Subcutaneous abdominal adipose tissue (tissue), 5 donors: Measurements from ENCODE around the gene SREBF2.

Experiments
- H3K27ac ChIP-seq: one replicate; pipeline ENCODE4 v1.7.0; 2013; ENCODE audit warnings: low read depth, mild to moderate bottlenecking, inconsistent platforms, low read length, moderate library complexity
- H3K27me3 ChIP-seq, 5 donors: one replicate each; pipeline ENCODE4 v1.7.0; 2013; ENCODE audit warnings: low read length in 5 of 5, inconsistent platforms in 1 of 5; ENCODE audit not compliant: control insufficient read depth in 5 of 5, insufficient read depth in 4 of 5
- H3K36me3 ChIP-seq, 5 donors: one replicate each; pipeline ENCODE4 v1.7.0; 2013; ENCODE audit warnings: low read length in 5 of 5; ENCODE audit not compliant: control insufficient read depth in 5 of 5, insufficient read depth in 5 of 5
- H3K4me1 ChIP-seq, 5 donors: one replicate each; pipeline ENCODE4 v1.7.0; 2013; ENCODE audit warnings: low read length in 5 of 5, mild to moderate bottlenecking in 3 of 5, moderate library complexity in 1 of 5; ENCODE audit not compliant: control insufficient read depth in 5 of 5, insufficient read depth in 5 of 5
- H3K4me3 ChIP-seq, 5 donors: one replicate each; pipeline ENCODE4 v1.7.0; 2013; ENCODE audit warnings: low read length in 5 of 5, low read depth in 1 of 5
- H3K9ac ChIP-seq, 5 donors: one replicate each; pipeline ENCODE4 v1.7.0; 2013; ENCODE audit warnings: low read length in 5 of 5, mild to moderate bottlenecking in 4 of 5, moderate library complexity in 3 of 5
- H3K9me3 ChIP-seq, 5 donors: one replicate each; pipeline ENCODE4 v1.7.0; 2013; ENCODE audit warnings: low read length in 5 of 5; ENCODE audit not compliant: control insufficient read depth in 5 of 5
- donor health status: healthy.
- donor health status: healthy.
- donor health status: healthy.
- donor health status: healthy.
- donor health status: healthy.

The SREBF2 gene

DNA sequence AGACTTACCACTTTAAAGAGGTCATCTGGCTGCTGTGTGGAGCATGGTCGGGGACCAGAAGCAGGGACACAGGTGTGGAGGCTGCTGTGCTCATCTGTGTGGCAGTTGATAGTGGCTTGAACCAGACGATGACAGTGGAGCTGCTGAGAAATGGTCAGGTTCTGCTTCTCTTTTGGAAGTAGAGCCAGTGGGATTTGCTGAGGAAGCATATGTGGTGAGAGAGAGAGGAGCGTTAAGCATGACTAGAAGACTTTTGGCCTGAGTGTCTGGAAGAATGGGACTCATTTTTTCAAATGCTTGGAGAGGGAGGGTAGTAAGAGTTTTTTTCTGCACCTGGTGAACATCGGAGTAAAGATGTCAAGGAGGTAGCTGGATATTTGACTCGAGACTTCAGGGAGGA, 12.5 kb upstream of the SREBF2 start:
- Histone ChIP-seq H3K27me3 (no peaks in the 10 kb centered on the region), H3K27ac (no peak overlapping the region), H3K9me3 (no peaks in the 10 kb centered on the region), H3K4me3 (no peak overlapping the region), H3K4me1 (peaks cover 0 to 4% (median 3%) of the 10 kb centered on the region in 5 donors), H3K36me3 (peaks cover 0 to 9% (median 4%) of the 10 kb centered on the region in 5 donors), H3K9ac (no peak overlapping the region)

DNA sequence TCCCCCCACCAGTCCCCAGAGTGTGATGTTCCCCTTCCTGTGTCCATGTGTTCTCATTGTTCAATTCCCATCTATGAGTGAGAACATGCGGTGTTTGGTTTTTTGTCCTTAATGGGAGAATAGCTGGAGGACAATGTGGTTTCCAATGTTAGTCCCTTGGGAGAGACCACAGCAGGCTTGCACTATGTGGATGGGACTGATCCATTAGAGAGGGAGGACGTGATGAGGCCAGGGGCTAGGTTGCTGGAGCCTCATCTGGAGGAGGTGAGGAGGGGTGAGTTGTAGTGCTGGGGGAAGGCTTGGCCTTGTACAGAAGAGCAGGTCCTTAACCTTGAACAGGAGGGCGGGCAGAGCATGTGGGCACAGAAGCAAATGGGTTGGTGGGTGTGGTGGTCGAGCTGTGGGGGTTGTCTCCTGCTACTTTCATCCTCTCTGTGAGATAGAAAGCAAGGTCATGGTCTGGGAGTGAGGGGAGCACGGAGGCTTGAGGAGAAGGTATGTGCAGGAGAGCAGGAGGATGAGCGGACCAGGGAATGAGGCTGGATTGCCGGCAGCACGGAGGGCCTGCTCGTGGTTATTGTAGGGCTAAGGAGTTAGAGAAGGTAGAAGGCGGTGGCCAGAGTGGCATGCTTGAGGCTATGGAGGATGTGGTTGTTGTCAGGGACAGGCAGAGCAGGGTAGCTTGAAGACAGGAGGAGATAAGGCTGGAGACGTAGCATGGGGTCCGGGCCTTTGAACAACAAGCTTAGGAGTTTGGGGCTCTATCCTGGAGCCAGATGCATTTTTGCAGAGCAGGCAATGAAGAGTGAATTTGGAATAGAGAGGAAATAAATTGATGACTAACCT, 11.2 kb upstream of the SREBF2 start:
- H3K4me3 ChIP-seq = no peak overlapping the region
- H3K27me3 ChIP-seq = no peaks in the 10 kb centered on the region
- H3K27ac ChIP-seq = no peak overlapping the region
- H3K9me3 ChIP-seq = no peaks in the 10 kb centered on the region
- H3K9ac ChIP-seq = no peak overlapping the region
- H3K36me3 ChIP-seq = peaks cover 0 to 7% (median 0%) of the 10 kb centered on the region in 5 donors
- peaks cover 1 to 16% (median 15%) of the 10 kb centered on the region in 5 donors for H3K4me1 ChIP-seq

DNA sequence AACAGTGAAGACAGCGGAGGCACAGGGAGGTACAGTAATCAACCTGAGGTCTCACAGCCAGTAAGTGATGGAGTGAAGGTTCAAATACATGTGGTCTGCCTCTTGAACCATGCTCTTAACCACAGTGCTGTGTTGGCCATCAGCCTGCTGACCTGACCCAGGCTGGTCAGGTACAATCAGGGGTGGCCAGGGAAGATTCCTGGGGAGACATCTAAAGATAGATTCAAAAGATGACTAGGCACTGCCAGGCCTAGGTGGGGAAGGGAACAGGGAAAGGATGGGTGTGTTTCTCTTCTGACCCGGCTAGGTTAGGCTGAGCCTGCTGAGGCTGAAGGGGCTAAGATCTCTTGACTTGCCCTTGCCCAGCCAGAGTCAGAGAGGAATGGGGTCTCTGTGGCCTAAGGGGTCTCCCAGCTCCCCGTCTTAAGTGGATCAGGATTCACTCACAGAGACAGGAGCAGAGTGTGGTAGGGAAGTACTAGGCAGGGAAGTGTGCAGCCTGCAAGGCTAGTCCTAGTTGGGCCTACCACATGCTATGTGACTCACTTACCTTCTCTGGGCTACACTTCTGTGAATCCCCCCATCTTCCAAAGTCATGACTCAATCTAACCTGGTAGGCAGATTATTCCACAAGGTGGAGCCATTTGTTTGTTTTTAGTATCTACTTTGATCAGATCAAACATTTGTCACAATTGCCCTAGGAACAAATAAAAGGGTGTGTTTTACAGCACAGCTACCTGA, 10.4 kb upstream of the SREBF2 start:
- Histone ChIP-seq H3K4me3 (no peak overlapping the region), H3K9ac (no peak overlapping the region), H3K4me1 (peaks cover 1 to 17% (median 17%) of the 10 kb centered on the region in 5 donors), H3K27me3 (no peaks in the 10 kb centered on the region), H3K27ac (no peak overlapping the region), H3K9me3 (no peaks in the 10 kb centered on the region), H3K36me3 (peaks cover 0 to 7% (median 0%) of the 10 kb centered on the region in 5 donors)

DNA sequence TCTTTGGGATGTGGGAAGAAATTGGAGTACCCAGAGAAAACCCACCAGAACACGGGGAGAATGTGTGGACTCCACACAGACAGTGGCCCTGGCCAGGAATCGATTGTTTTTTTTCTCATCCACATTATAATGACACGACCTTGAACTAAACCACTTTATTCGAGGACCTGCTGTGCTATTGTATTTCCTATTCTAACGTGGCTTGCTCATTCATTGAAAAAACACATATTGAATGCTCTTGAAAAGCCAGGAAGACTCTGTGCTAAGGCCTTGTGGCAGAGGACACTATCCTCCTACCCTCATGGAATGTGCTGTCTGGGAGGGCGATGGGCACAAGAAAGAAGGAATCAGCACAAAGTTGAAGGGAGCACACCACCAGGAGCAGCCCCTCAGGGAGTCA, 9.1 kb upstream of the SREBF2 start:
- Histone ChIP-seq H3K9me3 (no peaks in the 10 kb centered on the region), H3K9ac (no peak overlapping the region), H3K27me3 (no peaks in the 10 kb centered on the region), H3K4me1 (peaks cover 1 to 17% (median 17%) of the 10 kb centered on the region in 5 donors), H3K27ac (no peak overlapping the region), H3K36me3 (peaks cover 0 to 7% (median 0%) of the 10 kb centered on the region in 5 donors), H3K4me3 (no peak overlapping the region)

DNA sequence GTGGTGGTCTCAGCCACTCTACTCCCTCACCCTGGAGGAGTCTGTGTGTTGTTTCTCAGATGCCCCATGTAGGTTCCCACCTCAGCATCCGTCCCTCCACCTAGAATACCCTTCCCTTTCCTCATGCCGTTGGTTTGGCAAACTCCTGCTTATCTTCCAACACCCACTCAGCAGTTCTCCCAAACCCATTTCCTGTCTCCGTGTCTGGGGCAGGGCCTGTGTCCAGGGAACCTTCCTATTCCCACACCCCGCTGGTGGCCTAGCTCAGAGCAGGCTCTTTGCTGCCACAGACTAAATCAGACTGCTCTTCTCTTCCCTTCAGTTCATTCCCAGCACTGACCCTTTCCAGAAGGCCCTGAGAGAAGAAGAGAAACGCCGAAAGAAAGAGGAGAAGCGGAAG, 7.5 kb upstream of the SREBF2 start:
- Histone ChIP-seq H3K4me1 (peaks cover 1 to 17% (median 17%) of the 10 kb centered on the region in 5 donors), H3K27ac (no peak overlapping the region), H3K4me3 (no peak overlapping the region), H3K9ac (peak overlapping the region in 2 of 5 donors; percentile 10 to 57), H3K36me3 (peaks cover 0 to 7% (median 0%) of the 10 kb centered on the region in 5 donors), H3K9me3 (no peaks in the 10 kb centered on the region), H3K27me3 (no peaks in the 10 kb centered on the region)

DNA sequence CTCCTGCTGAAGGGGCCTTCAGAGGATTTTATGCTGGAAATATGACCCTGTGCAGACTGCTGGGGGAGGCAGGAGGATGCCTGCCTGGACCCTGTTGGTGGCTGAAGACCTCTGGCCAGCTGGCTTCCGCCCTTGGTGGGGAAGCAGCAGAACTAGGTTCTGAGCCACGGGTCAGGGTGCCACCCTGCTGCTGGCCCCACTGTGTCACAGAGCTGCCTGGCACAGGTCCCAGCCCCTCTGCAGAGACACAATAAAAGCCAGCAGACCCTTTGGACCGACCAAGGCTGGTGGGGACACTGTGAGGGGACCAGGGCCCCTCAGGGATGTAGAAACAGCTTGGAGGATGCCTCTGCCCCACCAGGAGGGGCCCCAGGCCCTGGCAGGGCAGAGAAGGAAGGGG, 6.9 kb upstream of the SREBF2 start:
- Histone ChIP-seq H3K4me3 (no peak overlapping the region), H3K4me1 (peaks cover 1 to 17% (median 17%) of the 10 kb centered on the region in 5 donors), H3K9me3 (no peaks in the 10 kb centered on the region), H3K27ac (no peak overlapping the region), H3K36me3 (peaks cover 0 to 7% (median 0%) of the 10 kb centered on the region in 5 donors), H3K27me3 (no peaks in the 10 kb centered on the region), H3K9ac (peak overlapping the region in 2 of 5 donors; percentile 10 to 28)

DNA sequence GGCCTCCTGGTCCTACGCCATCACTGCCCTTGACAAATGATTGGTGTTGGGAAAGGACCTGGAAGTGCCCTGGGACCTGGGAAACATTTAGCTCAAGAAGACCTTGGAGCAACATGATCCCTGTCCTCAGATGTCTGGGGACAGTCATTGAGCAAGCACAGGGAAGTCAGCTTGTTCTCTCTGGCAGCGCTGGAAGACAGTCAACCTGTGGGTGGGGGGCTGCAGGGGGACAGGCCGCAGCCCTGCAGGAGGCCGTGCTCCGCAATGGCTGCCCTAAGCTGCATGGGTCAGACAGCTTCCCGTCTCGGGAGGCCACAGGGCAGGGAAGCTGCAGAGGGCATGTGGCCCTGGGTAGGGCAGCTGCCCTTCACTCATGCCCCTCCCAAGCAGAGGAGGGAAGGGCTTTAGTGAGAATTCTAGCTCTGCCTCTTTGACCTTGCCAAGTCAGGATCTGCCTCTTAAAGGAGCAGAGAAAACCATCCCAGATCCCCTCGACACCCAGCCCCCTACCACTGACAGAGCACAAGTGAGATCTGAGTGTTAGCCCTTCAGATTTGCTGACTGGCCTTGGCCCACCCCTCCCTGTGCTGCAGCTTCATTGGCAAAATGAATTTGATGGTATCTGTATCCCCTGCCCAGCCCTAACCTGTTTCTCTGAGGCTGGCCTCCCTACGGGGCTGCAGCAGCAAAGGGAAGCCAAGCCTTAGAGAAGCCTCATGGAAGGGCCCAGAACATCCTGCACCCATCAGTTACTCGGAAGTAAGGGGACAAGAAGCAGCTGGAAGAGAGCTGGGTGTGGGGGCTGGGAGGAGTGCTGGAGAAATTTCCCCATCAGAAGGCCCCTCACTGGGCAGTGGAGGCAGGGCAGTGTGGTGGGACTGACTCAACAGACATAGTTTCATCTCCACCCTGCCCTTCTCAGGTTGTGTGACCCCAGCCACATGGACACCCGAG, 6.2 kb upstream of the SREBF2 start:
- Histone ChIP-seq H3K27ac (no peak overlapping the region), H3K4me1 (peaks cover 1 to 23% (median 19%) of the 10 kb centered on the region in 5 donors), H3K27me3 (no peaks in the 10 kb centered on the region), H3K36me3 (peaks cover 0 to 7% (median 0%) of the 10 kb centered on the region in 5 donors), H3K9me3 (no peaks in the 10 kb centered on the region), H3K4me3 (no peak overlapping the region), H3K9ac (no peak overlapping the region)

DNA sequence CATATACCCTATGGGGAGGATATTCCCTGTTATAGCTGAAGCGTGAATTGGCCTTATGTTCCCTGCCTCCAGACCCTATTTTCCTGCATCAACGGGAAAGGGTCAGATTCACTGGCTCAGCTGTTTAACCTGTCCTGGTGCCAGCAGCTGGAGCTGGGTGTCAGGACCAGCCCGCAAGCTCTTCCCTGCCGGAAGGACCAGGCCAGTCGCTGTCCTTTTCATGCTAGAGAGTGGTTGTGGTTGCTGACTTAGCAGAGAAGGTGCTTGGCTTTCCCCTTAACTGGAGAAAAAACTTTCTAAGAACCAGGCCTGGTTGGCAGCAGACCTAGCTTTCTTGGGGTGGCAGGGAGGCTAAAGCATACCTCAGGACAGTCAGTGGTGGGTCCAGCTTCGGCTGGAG, 5.2 kb upstream of the SREBF2 start:
- H3K27ac ChIP-seq = no peak overlapping the region
- no peak overlapping the region for H3K4me3 ChIP-seq
- H3K36me3 ChIP-seq = peaks cover 0 to 7% (median 0%) of the 10 kb centered on the region in 5 donors
- H3K9ac ChIP-seq = no peak overlapping the region
- no peaks in the 10 kb centered on the region for H3K27me3 ChIP-seq
- H3K9me3 ChIP-seq = no peaks in the 10 kb centered on the region
- H3K4me1 ChIP-seq = peaks cover 1 to 32% (median 26%) of the 10 kb centered on the region in 5 donors

DNA sequence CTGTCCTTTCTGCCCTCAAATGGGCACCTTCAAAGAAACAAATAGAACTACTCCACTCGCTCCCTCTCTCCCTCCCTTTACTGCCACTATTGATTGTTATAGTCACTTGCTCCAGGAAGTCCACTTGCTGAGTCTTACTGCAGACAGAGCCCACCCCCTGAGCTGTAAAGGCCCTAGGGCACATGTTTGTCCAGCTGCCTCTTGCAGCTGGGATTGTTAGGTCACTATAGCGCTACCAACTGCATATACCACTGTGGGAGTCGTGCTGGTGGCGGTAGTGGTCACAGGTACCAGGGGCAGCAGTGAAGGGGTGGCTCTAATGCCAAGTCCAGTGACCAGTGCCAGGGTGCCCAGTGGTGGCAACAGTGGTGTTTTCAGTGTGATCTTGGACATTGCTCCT, 4.4 kb upstream of the SREBF2 start:
- no peaks in the 10 kb centered on the region for H3K27me3 ChIP-seq
- H3K4me1 ChIP-seq = peaks cover 1 to 33% (median 26%) of the 10 kb centered on the region in 5 donors
- no peak overlapping the region for H3K4me3 ChIP-seq
- H3K36me3 ChIP-seq = peaks cover 0 to 7% (median 0%) of the 10 kb centered on the region in 5 donors
- H3K27ac ChIP-seq = no peak overlapping the region
- H3K9ac ChIP-seq = no peak overlapping the region
- no peaks in the 10 kb centered on the region for H3K9me3 ChIP-seq
